Activated naive CD4-positive, alpha-beta T cell treated with anti-CD3 and anti-CD28 coated beads, Interleukin-2, amount 50 U/mL, for 24 hours (primary cell): ENCODE data around the gene FKBP14.
"Not testable (repeated sequence)": the region's sequence is repeated elsewhere in the genome, so short reads cannot be mapped to it uniquely, and the experiment has no call there.

ENCODE experiments used
- H3K27ac Mint-ChIP-seq: one replicate; pipeline ENCODE4 v1.8.0; 2021; ENCODE audit warnings: mild to moderate bottlenecking, mixed read lengths
- H3K27me3 Mint-ChIP-seq: one replicate; pipeline ENCODE4 v1.8.0; 2021; ENCODE audit warnings: mixed read lengths
- H3K36me3 Mint-ChIP-seq: one replicate; pipeline ENCODE4 v1.8.0; 2021; ENCODE audit warnings: mixed read lengths
- H3K4me1 Mint-ChIP-seq: one replicate; pipeline ENCODE4 v1.8.0; 2021; ENCODE audit warnings: mixed read lengths
- H3K4me3 Mint-ChIP-seq: one replicate; pipeline ENCODE4 v1.8.0; 2021; ENCODE audit warnings: mild to moderate bottlenecking, mixed read lengths
- H3K9me3 Mint-ChIP-seq: one replicate; pipeline ENCODE4 v1.8.0; 2021; ENCODE audit warnings: mixed read lengths

The FKBP14 gene

GRCh38 chr7:29965030-29965429 is 61.5 kb downstream of the FKBP14 start:
- Mint-ChIP-seq H3K4me1 (no peaks in the 10 kb centered on the region), H3K4me3 (no peak overlapping the region), H3K9me3 (no peaks in the 10 kb centered on the region), H3K27me3 (peaks cover 1% of the 10 kb centered on the region), H3K36me3 (no peaks in the 10 kb centered on the region), H3K27ac (no peak overlapping the region)

DNA sequence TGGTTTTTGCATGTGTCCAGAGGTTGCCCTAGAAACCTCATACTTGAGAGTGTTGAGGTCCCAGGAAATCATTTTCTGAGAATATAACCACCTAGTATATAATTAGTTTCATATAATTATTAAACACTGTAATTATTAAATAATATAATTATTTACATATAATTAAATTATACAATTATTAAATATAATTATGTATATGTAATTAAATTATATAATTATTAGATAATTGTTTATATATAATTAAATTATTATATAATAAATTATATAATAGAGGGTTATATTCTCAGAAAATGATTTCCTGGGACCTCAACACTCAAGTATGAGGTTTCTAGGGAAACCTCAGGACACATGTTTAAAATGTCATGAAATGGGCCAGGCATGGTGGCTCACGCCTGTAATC is 64.5 kb downstream of the FKBP14 start:
- H3K9me3 Mint-ChIP-seq, result no peaks in the 10 kb centered on the region
- H3K36me3 Mint-ChIP-seq, result no peaks in the 10 kb centered on the region
- H3K27me3 Mint-ChIP-seq, result peaks cover 3% of the 10 kb centered on the region
- H3K4me1 Mint-ChIP-seq, result no peaks in the 10 kb centered on the region
- H3K4me3 Mint-ChIP-seq, result no peak overlapping the region
- no peak overlapping the region for H3K27ac Mint-ChIP-seq

DNA sequence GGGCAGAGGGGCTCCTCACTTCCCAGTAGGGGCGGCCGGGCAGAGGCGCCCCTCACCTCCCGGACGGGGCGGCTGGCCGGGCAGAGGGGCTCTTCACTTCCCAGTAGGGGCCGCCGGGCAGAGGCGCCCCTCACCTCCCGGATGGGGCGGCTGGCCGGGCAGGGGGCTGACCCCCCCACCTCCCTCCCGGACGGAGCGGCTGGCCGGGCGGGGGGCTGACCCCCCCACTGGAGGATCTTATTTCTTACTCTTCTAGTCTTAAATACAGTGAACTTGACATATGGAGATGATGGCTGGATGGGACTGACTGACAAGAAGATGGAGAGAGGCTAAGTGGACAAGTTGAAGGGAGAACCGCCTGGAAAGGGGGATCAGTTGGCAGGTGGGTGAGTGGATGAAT is 64.9 kb downstream of the FKBP14 start:
- not testable (repeated sequence) for H3K4me1 Mint-ChIP-seq, H3K4me3 Mint-ChIP-seq, H3K9me3 Mint-ChIP-seq, H3K27ac Mint-ChIP-seq, H3K27me3 Mint-ChIP-seq, H3K36me3 Mint-ChIP-seq
